ENCODE measurements around the gene FKBP14. TPM values are rescaled to one million over a fixed set of nuclear protein-coding genes. Genes with fewer than 3 reads are reported as not detected.
A peak's percentile ranks its signal among the peaks of the same experiment; 100 is the strongest.

FKBP14 gene
- polyA plus RNA-seq, 1 of the 3 experiments (the other 2 are of a cell fraction), result 15.7 TPM

DNA sequence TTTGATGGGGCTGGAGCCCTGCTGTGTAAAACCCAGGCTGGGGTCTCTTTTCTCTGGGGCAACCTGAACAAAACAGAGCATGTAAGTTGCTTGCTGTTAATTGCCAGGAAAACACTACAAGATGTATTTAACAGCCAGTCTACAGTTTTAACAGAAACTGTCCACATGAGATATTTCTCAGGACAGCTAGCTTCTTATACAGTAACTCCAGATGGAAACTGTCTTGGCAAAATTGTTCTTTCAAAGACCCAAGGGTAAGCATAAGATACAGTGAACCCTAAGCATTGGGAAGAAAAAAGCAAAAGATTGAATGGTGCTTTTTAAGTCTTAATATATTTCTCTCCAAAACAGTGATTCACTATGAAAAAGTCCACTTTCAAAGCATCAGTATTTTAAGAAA, 8.1 kb downstream of the FKBP14 start:
- H3K4me2 ChIP-seq, result 0 out of 2 replicates have a peak overlapping the region, but pooled peaks have one; percentile 3
- no peaks in the 10 kb centered on the region for H3K9me3 ChIP-seq
- POLR2A ChIA-PET, result no interaction called here
- no peaks in the 10 kb centered on the region for H3K4me1 ChIP-seq (ENCODE audit: control insufficient read depth in 1 of 2, insufficient read depth in 2 of 2, low read depth in 1 of 2, low read length in 1 of 2)
- DNase-seq, result no peak
- H3K9ac ChIP-seq, result no peak overlapping the region
- H3F3A ChIP-seq (replicated peaks; ENCODE audit: insufficient read depth), result peaks cover 5% of the 10 kb centered on the region
- no peaks in the 10 kb centered on the region for H3K27me3 ChIP-seq (ENCODE audit: insufficient read depth)
- TF ChIP-seq, protein P1, sequence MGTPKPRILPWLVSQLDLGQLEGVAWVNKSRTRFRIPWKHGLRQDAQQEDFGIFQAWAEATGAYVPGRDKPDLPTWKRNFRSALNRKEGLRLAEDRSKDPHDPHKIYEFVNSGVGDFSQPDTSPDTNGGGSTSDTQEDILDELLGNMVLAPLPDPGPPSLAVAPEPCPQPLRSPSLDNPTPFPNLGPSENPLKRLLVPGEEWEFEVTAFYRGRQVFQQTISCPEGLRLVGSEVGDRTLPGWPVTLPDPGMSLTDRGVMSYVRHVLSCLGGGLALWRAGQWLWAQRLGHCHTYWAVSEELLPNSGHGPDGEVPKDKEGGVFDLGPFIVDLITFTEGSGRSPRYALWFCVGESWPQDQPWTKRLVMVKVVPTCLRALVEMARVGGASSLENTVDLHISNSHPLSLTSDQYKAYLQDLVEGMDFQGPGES (IDR thresholded peaks at IDR 0.05; ENCODE audit: low read depth, low read length), result no peak
- TF ChIP-seq, protein P2, sequence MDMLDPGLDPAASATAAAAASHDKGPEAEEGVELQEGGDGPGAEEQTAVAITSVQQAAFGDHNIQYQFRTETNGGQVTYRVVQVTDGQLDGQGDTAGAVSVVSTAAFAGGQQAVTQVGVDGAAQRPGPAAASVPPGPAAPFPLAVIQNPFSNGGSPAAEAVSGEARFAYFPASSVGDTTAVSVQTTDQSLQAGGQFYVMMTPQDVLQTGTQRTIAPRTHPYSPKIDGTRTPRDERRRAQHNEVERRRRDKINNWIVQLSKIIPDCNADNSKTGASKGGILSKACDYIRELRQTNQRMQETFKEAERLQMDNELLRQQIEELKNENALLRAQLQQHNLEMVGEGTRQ (IDR thresholded peaks at IDR 0.05; ENCODE audit: borderline replicate concordance, low read depth, low read length), result no peak
- TF ChIP-seq JUND (IDR thresholded peaks at IDR 0.05) (no peak), CTCF (IDR thresholded peaks at IDR 0.05) (no peak), NRF1 (IDR thresholded peaks at IDR 0.05; ENCODE audit: low read depth, low read length) (no peak), TEAD4 (IDR thresholded peaks at IDR 0.05; ENCODE audit: borderline replicate concordance, insufficient read depth) (no peak), CHD2 (IDR thresholded peaks at IDR 0.05; ENCODE audit: low read length, partially characterized antibody) (no peak), TCF12 (IDR thresholded peaks at IDR 0.05) (no peak), POLR2AphosphoS5 (IDR thresholded peaks at IDR 0.05; ENCODE audit: low read depth, low read length) (no peak), GABPA (IDR thresholded peaks at IDR 0.05; ENCODE audit: low read depth) (no peak), TAF1 (IDR thresholded peaks at IDR 0.05; ENCODE audit: borderline replicate concordance, low read depth, low read length) (no peak), ELF1 (IDR thresholded peaks at IDR 0.05) (no peak)
- CTCF ChIA-PET, result interaction anchor here (2.0 kb wide), 1 partner anchor 97 kb away, joined by 5 read pairs; no protein-coding TSS in a partner anchor
- no peaks in the 10 kb centered on the region for H4K20me1 ChIP-seq (ENCODE audit: insufficient read depth)
- no peak overlapping the region for H2AFZ ChIP-seq (ENCODE audit: low read depth)
- H3K27ac ChIP-seq (ENCODE audit: low read depth in 2 of 2, low read length in 1 of 2), result no peak overlapping the region
- no peaks in the 10 kb centered on the region for H3K9me2 ChIP-seq
- H3K79me2 ChIP-seq (ENCODE audit: insufficient read depth), result peaks cover 18% of the 10 kb centered on the region; the same call in 1 of the 2 replicates
- H3K36me3 ChIP-seq (replicated peaks in 1 of 2; ENCODE audit: control insufficient read depth in 1 of 2, insufficient read depth in 2 of 2, low read length in 1 of 2), result peaks cover 27 to 41% of the 10 kb centered on the region in 2 experiments
- H3K4me3 ChIP-seq (ENCODE audit: low read depth in 2 of 2, low read length in 1 of 2), result no peak overlapping the region

GRCh38 chr7:30012757-30013156, 13.7 kb downstream of the FKBP14 start:
- ChIA-PET CTCF (interaction anchor here (1.0 to 1.3 kb wide), 3 partner anchors 18 to 51 kb away, joined by 3 to 4 read pairs (median 3); no protein-coding TSS in a partner anchor), POLR2A (no interaction called here)
- H3K4me3 ChIP-seq (ENCODE audit: low read depth in 2 of 2, low read length in 1 of 2), result no peak overlapping the region
- no peaks in the 10 kb centered on the region for H4K20me1 ChIP-seq (ENCODE audit: insufficient read depth)
- no peak for TF ChIP-seq MEF2A (IDR thresholded peaks at IDR 0.05; ENCODE audit: borderline replicate concordance, low read depth)
- no peak for TF ChIP-seq RXRA (IDR thresholded peaks at IDR 0.05; ENCODE audit: borderline replicate concordance, low read depth)
- TF ChIP-seq, protein P1 (IDR thresholded peaks at IDR 0.05; ENCODE audit: low read depth, low read length), result no peak
- no peak for TF ChIP-seq RCOR1 (IDR thresholded peaks at IDR 0.05; ENCODE audit: low read length)
- TF ChIP-seq, protein P3, sequence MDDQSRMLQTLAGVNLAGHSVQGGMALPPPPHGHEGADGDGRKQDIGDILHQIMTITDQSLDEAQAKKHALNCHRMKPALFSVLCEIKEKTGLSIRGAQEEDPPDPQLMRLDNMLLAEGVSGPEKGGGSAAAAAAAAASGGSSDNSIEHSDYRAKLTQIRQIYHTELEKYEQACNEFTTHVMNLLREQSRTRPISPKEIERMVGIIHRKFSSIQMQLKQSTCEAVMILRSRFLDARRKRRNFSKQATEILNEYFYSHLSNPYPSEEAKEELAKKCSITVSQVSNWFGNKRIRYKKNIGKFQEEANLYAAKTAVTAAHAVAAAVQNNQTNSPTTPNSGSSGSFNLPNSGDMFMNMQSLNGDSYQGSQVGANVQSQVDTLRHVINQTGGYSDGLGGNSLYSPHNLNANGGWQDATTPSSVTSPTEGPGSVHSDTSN (IDR thresholded peaks at IDR 0.05), result no peak
- 93% methylated on average over 3 of the region's 3 CpGs for WGBS (ENCODE audit: low lambda C conversion rate)
- no peak overlapping the region for H3K9ac ChIP-seq
- no peaks in the 10 kb centered on the region for H3F3A ChIP-seq (replicated peaks; ENCODE audit: insufficient read depth)
- H3K4me1 ChIP-seq (ENCODE audit: control insufficient read depth in 1 of 2, insufficient read depth in 2 of 2, low read depth in 1 of 2, low read length in 1 of 2), result no peaks in the 10 kb centered on the region
- DNase-seq, result no peak
- no peak overlapping the region for H3K4me2 ChIP-seq
- H3K9me3 ChIP-seq, result no peaks in the 10 kb centered on the region
- H3K27me3 ChIP-seq (ENCODE audit: insufficient read depth), result no peaks in the 10 kb centered on the region
- H3K36me3 ChIP-seq (replicated peaks in 1 of 2; ENCODE audit: control insufficient read depth in 1 of 2, insufficient read depth in 2 of 2, low read length in 1 of 2), result peaks cover 11 to 42% of the 10 kb centered on the region in 2 experiments
- no peaks in the 10 kb centered on the region for H3K79me2 ChIP-seq (ENCODE audit: insufficient read depth)
- H2AFZ ChIP-seq (ENCODE audit: low read depth), result no peak overlapping the region
- H3K27ac ChIP-seq (ENCODE audit: low read depth in 2 of 2, low read length in 1 of 2), result no peak overlapping the region
- no peaks in the 10 kb centered on the region for H3K9me2 ChIP-seq

Measured in SK-N-SH (cell line).